MM.1S (cell line): ENCODE measurements around the gene POLE.

Experiments used
- DNase-seq: peaks from one replicate; pipeline ENCODE4 v3.0.0-alpha.2; 2015
- H2AFZ ChIP-seq: fragments of 300-600 bp; sonication (generic); 2 replicates; pipeline ENCODE4 v1.6.0; 2016; ENCODE audit warnings: antibody characterized with exemption, low read length
- H3F3A ChIP-seq: fragments of 300-600 bp; sonication (generic); 2 replicates; pipeline ENCODE4 v1.6.1; 2016; ENCODE audit warnings: mild to moderate bottlenecking, antibody characterized with exemption, low read length, moderate library complexity, mixed read lengths; ENCODE audit not compliant: insufficient read depth
- H3K27ac ChIP-seq: fragments of 300-600 bp; sonication (generic); 2 replicates; pipeline ENCODE4 v1.5.1; 2016; ENCODE audit warnings: mild to moderate bottlenecking, low read length
- H3K27me3 ChIP-seq: fragments of 300-600 bp; sonication (generic); replicated peaks from 2 replicates; pipeline ENCODE4 v1.6.0; 2016; ENCODE audit warnings: low read length; ENCODE audit not compliant: insufficient read depth
- H3K36me3 ChIP-seq: fragments of 300-600 bp; sonication (generic); replicated peaks from 2 replicates; pipeline ENCODE4 v1.6.1; 2016; ENCODE audit warnings: mild to moderate bottlenecking, low read length, mixed read lengths; ENCODE audit not compliant: insufficient read depth
- H3K4me1 ChIP-seq: fragments of 300-600 bp; sonication (generic); 2 replicates; pipeline ENCODE4 v1.6.1; 2016; ENCODE audit warnings: low read length, mixed read lengths
- H3K4me2 ChIP-seq: fragments of 300-600 bp; sonication (generic); 2 replicates; pipeline ENCODE4 v1.6.0; 2016; ENCODE audit warnings: low read depth, low read length
- H3K4me3 ChIP-seq: fragments of 300-600 bp; sonication (generic); 2 replicates; pipeline ENCODE4 v1.5.1; 2016; ENCODE audit warnings: low read length, mixed read lengths
- H3K79me2 ChIP-seq: fragments of 300-600 bp; sonication (generic); 2 replicates; pipeline ENCODE4 v1.6.1; 2016; ENCODE audit warnings: mixed run types, low read length, mixed read lengths
- H3K9ac ChIP-seq: fragments of 300-600 bp; sonication (generic); 2 replicates; pipeline ENCODE4 v1.6.1; 2016; ENCODE audit warnings: low read length, mixed read lengths
- H3K9me2 ChIP-seq: fragments of 300-600 bp; sonication (generic); replicated peaks from 2 replicates; pipeline ENCODE4 v1.6.1; 2016; ENCODE audit warnings: mild to moderate bottlenecking, low read length, mixed read lengths; ENCODE audit not compliant: insufficient read depth
- H3K9me3 ChIP-seq: fragments of 300-600 bp; sonication (generic); replicated peaks from 2 replicates; pipeline ENCODE4 v1.6.1; 2016; ENCODE audit warnings: mild to moderate bottlenecking, low read length, mixed read lengths; ENCODE audit not compliant: insufficient read depth
- H4K20me1 ChIP-seq: fragments of 300-600 bp; sonication (generic); 2 replicates; pipeline ENCODE4 v1.6.1; 2016; ENCODE audit warnings: mild to moderate bottlenecking, low read length, moderate library complexity, mixed read lengths; ENCODE audit not compliant: insufficient read depth
- EZH2 ChIP-seq: fragments of 300-600 bp; sonication (generic); optimal IDR thresholded peaks from 2 replicates; pipeline ENCODE3; 2017; ENCODE audit warnings: low read depth, mild to moderate bottlenecking, antibody characterized with exemption, low read length, mixed read lengths
- EZH2phosphoT487 ChIP-seq: fragments of 300-600 bp; sonication (generic); IDR thresholded peaks from 2 replicates; pipeline ENCODE4 v1.6.1; 2018; ENCODE audit warnings: antibody characterized with exemption, low read length
- TF ChIP-seq, protein P1 (sequence below): fragments of 300-600 bp; sonication (generic); IDR thresholded peaks from 2 replicates; pipeline ENCODE4 v1.5.1; 2016; ENCODE audit warnings: antibody characterized with exemption, low read length, mixed read lengths

Gene POLE

DNA sequence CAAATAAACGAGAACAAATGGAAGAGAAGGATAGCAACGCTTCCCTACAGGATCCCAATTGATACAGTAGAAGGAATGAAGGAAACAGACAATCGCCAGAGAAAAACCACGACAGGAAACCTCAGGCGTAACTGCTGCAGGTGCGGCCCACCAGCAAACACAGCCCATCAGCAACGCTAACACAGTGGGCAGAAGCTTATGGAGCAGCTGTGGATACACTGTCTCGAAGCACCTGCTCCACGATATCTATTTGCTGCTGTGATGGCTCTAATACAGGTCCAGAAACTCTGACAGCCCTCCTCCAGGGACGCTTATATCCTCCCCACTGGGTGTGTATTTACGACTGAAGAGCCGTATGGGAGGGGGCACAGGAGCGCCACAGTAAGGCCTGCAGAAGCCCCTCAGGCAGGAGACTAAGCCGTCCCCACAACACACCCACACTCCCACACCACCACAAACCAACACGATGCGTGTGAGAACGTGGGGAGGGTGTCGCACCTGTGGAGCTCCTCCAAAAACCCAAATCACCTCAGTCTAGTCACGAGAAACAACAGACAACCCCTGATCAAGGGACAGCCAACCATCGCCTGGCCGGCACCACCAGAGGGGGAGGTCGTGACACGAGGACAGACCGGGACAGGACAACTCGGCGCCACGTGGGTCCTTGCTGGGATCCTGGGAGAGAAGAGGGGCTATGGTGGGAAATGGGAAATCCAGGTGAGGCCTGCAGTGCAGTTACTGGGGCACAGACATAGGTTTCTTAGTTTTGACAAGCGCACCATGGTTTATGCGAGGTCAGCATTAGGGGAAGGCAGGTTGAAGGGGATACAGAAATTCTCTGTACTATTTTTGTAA lies 24.0 kb downstream of the POLE start:
- TF ChIP-seq EZH2 (no peak), EZH2phosphoT487 (no peak)
- TF ChIP-seq, protein P1, sequence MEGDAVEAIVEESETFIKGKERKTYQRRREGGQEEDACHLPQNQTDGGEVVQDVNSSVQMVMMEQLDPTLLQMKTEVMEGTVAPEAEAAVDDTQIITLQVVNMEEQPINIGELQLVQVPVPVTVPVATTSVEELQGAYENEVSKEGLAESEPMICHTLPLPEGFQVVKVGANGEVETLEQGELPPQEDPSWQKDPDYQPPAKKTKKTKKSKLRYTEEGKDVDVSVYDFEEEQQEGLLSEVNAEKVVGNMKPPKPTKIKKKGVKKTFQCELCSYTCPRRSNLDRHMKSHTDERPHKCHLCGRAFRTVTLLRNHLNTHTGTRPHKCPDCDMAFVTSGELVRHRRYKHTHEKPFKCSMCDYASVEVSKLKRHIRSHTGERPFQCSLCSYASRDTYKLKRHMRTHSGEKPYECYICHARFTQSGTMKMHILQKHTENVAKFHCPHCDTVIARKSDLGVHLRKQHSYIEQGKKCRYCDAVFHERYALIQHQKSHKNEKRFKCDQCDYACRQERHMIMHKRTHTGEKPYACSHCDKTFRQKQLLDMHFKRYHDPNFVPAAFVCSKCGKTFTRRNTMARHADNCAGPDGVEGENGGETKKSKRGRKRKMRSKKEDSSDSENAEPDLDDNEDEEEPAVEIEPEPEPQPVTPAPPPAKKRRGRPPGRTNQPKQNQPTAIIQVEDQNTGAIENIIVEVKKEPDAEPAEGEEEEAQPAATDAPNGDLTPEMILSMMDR: no peak
- Histone ChIP-seq H3K9me2 (no peaks in the 10 kb centered on the region), H3K79me2 (no peaks in the 10 kb centered on the region), H3K9me3 (no peaks in the 10 kb centered on the region), H3K27me3 (no peaks in the 10 kb centered on the region), H3K4me3 (no peak overlapping the region), H3K9ac (no peak overlapping the region), H3K4me1 (no peaks in the 10 kb centered on the region), H3K4me2 (no peak overlapping the region), H4K20me1 (no peaks in the 10 kb centered on the region), H2AFZ (no peak overlapping the region), H3F3A (no peaks in the 10 kb centered on the region), H3K27ac (no peak overlapping the region), H3K36me3 (no peaks in the 10 kb centered on the region)
- no peak for DNase-seq

DNA sequence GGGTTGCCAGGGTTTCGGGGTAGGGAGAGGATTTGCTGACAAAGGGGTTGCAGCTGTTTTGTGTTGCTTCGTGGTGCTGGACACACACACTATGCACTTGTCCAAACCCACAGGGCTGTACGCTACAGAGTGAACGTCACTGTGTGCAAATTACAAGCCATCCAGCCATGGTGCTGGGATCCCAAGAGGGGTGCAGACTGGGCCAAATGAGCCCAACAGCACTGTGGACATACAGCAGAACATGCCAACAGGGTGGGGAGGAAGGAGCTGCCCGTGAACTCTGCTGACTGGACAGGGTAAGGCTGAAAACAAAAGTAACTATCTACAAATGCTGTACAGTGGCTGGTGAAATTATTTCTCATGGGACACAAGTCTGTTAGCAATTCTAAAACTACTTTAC lies 25.2 kb downstream of the POLE start:
- TF ChIP-seq, protein P1: no peak
- no peak for TF ChIP-seq EZH2
- TF ChIP-seq EZH2phosphoT487: no peak
- Histone ChIP-seq H2AFZ (no peak overlapping the region), H3K9me3 (no peaks in the 10 kb centered on the region), H3K9me2 (no peaks in the 10 kb centered on the region), H3K27ac (no peak overlapping the region), H3K36me3 (no peaks in the 10 kb centered on the region), H3K4me2 (no peak overlapping the region), H3K27me3 (no peaks in the 10 kb centered on the region), H3K4me1 (no peaks in the 10 kb centered on the region), H3K79me2 (no peaks in the 10 kb centered on the region), H3K9ac (no peak overlapping the region), H3K4me3 (no peak overlapping the region), H4K20me1 (no peaks in the 10 kb centered on the region), H3F3A (no peaks in the 10 kb centered on the region)
- DNase-seq: no peak

DNA sequence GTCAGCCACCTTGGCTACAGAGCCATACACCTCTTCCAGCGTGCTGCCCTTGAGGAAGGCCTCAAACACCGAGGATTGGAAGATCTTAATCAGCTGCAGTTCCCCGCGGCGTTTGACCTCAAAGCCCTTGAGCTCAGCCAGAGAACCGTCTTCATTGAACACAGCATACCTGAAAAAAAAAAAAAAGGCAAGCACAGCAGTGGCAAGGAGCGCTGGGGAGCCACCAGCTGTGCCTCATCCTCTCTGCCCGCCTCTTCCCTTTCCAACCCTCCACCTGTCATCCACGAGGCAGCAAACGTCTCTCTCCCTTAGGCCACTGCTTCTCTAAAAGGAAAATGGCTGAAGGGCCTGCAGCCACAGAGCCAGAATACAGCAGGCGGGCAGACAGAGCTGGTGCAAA lies 26.1 kb downstream of the POLE start:
- Histone ChIP-seq H3F3A (no peaks in the 10 kb centered on the region), H4K20me1 (no peaks in the 10 kb centered on the region), H3K27ac (no peak overlapping the region), H3K9me3 (no peaks in the 10 kb centered on the region), H3K79me2 (no peaks in the 10 kb centered on the region), H3K4me1 (no peaks in the 10 kb centered on the region), H3K9ac (no peak overlapping the region), H3K4me3 (no peak overlapping the region), H3K4me2 (no peak overlapping the region), H3K36me3 (no peaks in the 10 kb centered on the region), H3K9me2 (no peaks in the 10 kb centered on the region), H3K27me3 (no peaks in the 10 kb centered on the region), H2AFZ (no peak overlapping the region)
- TF ChIP-seq, protein P1: no peak
- no peak for TF ChIP-seq EZH2
- no peak for TF ChIP-seq EZH2phosphoT487
- DNase-seq: no peak
